GM15510 (cell line): Measurements from ENCODE around the gene ENPP7.

Source experiments
- POLR2A ChIP-seq: IDR thresholded peaks from 3 replicates; pipeline ENCODE4 v1.6.1; 2011; ENCODE audit warnings: borderline replicate concordance; ENCODE audit not compliant: insufficient read length; ENCODE audit errors: extremely low read depth

The ENPP7 gene

GRCh38 chr17:79714176-79715097 is 16.3 kb upstream of the ENPP7 start:
- no peak for TF ChIP-seq POLR2A

- no peak for TF ChIP-seq POLR2A
Measured at GRCh38 chr17:79715098-79715942, 15.4 kb upstream of the ENPP7 start.

GRCh38 chr17:79715943-79716797 is 14.6 kb upstream of the ENPP7 start:
- TF ChIP-seq POLR2A = no peak

- TF ChIP-seq POLR2A = no peak
Measured at GRCh38 chr17:79720705-79721292, 9.9 kb upstream of the ENPP7 start.

- TF ChIP-seq POLR2A = no peak
Measured at GRCh38 chr17:79721993-79722671, 8.6 kb upstream of the ENPP7 start.

- TF ChIP-seq POLR2A = no peak
Measured at GRCh38 chr17:79722787-79723186, 8.0 kb upstream of the ENPP7 start.

- TF ChIP-seq POLR2A = no peak
Measured at GRCh38 chr17:79728169-79728907, 2.4 kb upstream of the ENPP7 start.

- TF ChIP-seq POLR2A = no peak
Measured at GRCh38 chr17:79728908-79729471, 1.8 kb upstream of the ENPP7 start.

GRCh38 chr17:79729761-79730160 is 982 bp upstream of the ENPP7 start:
- TF ChIP-seq POLR2A = no peak

- no peak for TF ChIP-seq POLR2A
Measured at GRCh38 chr17:79730437-79730768, 340 bp upstream of the ENPP7 start.

- no peak for TF ChIP-seq POLR2A
Measured at GRCh38 chr17:79732254-79732653, 1.5 kb downstream of the ENPP7 start.

- TF ChIP-seq POLR2A = peak; percentile 50
Measured at GRCh38 chr17:79732804-79733691, 2.3 kb downstream of the ENPP7 start.
